Subcutaneous adipose tissue (tissue), 4 donors: ENCODE results near the gene SIRT6. TPM values are rescaled to one million over a fixed set of nuclear protein-coding genes. Genes with fewer than 3 reads are reported as not detected.

Experiments
- CTCF ChIP-seq: fragments of 450-650 bp; IDR thresholded peaks from one replicate; pipeline ENCODE4 v1.5.1; 2016; ENCODE audit warnings: low read depth, mild to moderate bottlenecking, control low read depth, antibody characterized with exemption, moderate library complexity
- total RNA-seq, 4 donors: library from RNA; depleted of rRNA; stranded (reverse); fragments of >200 nt; gene quantifications; one replicate each; pipeline ENCODE4 v1.1.0, GENCODE V29; 2016

The SIRT6 gene
- total RNA-seq, result 10 to 100 TPM; 12.6 to 28.3 (median 15.6) TPM

- no peak for TF ChIP-seq CTCF
These were observed at the start of gene SIRT6, which contains the start of gene ANKRD24 for GRCh38 chr19:4182084-4182810. SIRT6 (minus strand) TSS chr19:4182563; CDS start chr19:4182539, 24 bp downstream. ANKRD24 (plus strand) TSS chr19:4182689; CDS start chr19:4186426, 3,737 bp downstream.

- no peak for TF ChIP-seq CTCF
These were observed 47.0 kb upstream of the SIRT6 start, which contains the start of gene EBI3 for GRCh38 chr19:4229179-4229931. EBI3 (plus strand) TSS chr19:4229523; CDS start chr19:4229551, 28 bp downstream.

- no peak for TF ChIP-seq CTCF
These were observed 46.4 kb upstream of the SIRT6 start for GRCh38 chr19:4228765-4229178.

GRCh38 chr19:4227771-4228170 is 45.4 kb upstream of the SIRT6 start:
- TF ChIP-seq CTCF, result no peak

- TF ChIP-seq CTCF, result no peak
These were observed 43.5 kb upstream of the SIRT6 start for GRCh38 chr19:4225885-4226284.

GRCh38 chr19:4224470-4224869 is 42.1 kb upstream of the SIRT6 start:
- TF ChIP-seq CTCF, result no peak

- no peak for TF ChIP-seq CTCF
These were observed 37.8 kb upstream of the SIRT6 start for GRCh38 chr19:4220188-4220587.
